ENCODE data around the gene MYADML2. TPM values are rescaled to one million over a fixed set of nuclear protein-coding genes. Genes with fewer than 3 reads are reported as not detected.
"Not testable (repeated sequence)": the region's sequence is repeated elsewhere in the genome, so short reads cannot be mapped to it uniquely, and the experiment has no call there.

Gene MYADML2
- polyA plus RNA-seq, 3 donors, result not detected

GRCh38 chr17:81961521-81962498 is 14.8 kb upstream of the MYADML2 start:
- H3K27ac ChIP-seq (ENCODE audit: low read depth, low read length), result no peak overlapping the region
- WGBS, 3 donors, result 14 to 26% (median 16%) methylated on average over 49 to 81 of the region's 82 CpGs

GRCh38 chr17:81961087-81961511 is 14.1 kb upstream of the MYADML2 start, which contains the start of gene NOTUM:
TSS of gene NOTUM (minus strand) at chr17:81961187. CDS start at chr17:81960909, 278 bp downstream.
- 0 to 1% (median 1%) methylated on average over 12 to 61 of the region's 65 CpGs for WGBS, 3 donors
- no peak within 1 kb of the TSS for H3K27ac ChIP-seq (ENCODE audit: low read depth, low read length)

- no peak overlapping the region for H3K27ac ChIP-seq (ENCODE audit: low read depth, low read length)
- 1 to 3% (median 3%) methylated on average over 72 to 96 of the region's 98 CpGs for WGBS, 3 donors
Observed at GRCh38 chr17:81960130-81960958, 13.3 kb upstream of the MYADML2 start.

DNA sequence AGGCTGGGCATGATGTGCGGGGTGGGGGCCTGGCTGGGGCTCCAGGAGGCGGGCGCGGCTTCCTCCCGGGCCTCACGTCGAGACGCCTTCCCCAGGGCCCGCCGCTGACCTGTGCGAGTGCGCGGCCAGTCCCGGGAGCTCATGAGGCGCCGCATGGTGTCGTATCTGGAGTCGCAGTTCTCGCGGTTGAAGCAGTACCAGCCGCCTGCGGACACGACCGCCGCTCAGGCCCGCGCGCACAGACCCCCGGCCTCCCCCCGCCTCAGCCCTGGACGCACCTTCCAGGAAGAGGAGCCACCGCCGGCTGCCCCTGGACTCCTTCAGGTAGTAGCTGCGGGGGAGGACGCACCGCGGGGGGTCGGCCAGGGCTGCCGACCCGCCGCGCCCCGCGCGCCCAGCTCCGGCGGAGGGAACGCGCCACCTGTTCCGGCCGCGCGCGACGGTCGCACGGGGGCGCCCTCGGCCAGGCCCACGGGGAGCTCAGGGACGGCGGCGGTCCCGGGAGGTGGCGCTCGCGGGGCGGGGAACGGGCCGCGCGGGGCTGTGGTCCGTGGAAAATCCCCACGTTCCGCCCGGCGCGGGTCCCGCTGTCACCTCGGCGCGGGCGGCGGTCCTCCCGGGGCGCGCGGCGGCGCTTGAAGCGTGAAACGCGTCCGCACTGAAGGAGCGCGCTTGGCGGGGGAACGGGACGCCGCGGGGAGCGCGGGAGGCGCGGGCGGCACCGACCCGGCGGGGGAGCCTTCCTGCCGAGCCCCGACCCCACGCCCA is 12.5 kb upstream of the MYADML2 start:
- WGBS, 3 donors, result 1 to 2% (median 2%) methylated on average over 53 to 112 of the region's 112 CpGs
- H3K27ac ChIP-seq (ENCODE audit: low read depth, low read length), result no peak overlapping the region

GRCh38 chr17:81958633-81959342 is 11.8 kb upstream of the MYADML2 start:
- no peak overlapping the region for H3K27ac ChIP-seq (ENCODE audit: low read depth, low read length)
- 57 to 64% (median 63%) methylated on average over 15 of the region's 15 CpGs for WGBS, 3 donors

DNA sequence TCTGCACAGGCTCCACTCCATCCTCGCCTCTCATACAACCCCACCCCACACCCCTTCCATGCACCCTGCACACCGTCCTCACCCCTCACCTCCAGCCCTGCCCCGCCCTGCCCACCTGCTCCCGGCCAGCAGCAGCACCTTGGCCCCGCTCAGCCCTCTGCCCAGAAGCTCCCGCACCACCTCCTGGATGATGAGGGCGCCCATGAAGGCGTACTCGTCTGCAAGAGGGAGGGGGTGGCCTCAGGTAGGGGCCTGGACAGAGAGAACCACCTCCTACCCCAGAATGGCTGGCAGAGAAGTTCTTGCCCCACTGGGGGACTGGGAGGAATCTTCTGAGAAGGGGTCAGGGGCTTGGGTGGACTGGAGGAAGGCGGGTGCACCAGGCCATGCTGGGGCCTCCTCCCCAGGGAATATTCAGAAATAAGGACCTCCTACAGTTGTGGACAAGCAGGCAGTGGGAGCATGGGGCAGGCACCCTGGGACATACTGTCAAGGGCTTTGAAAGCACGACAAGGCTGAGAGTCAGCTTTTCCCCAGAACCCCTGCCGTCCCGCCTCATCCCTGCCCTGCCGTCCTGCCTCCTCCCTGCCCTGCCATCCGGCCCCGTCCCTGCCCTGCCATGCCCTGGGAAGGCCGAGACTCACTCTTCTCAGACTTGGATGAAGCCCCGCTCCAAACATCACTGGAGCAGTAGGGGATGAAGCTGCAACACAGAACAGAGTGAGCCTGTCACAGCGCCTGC is 10.8 kb upstream of the MYADML2 start:
- 79 to 93% (median 83%) methylated on average over 17 to 19 of the region's 19 CpGs for WGBS, 3 donors

GRCh38 chr17:81956607-81957589 is 9.9 kb upstream of the MYADML2 start:
- WGBS, 3 donors, result 81 to 84% (median 82%) methylated on average over 44 to 45 of the region's 45 CpGs
- no peak overlapping the region for H3K27ac ChIP-seq (ENCODE audit: low read depth, low read length)

More for the DNA sequence above, 10.8 kb upstream of the MYADML2 start:
- no peak overlapping the region for H3K27ac ChIP-seq (ENCODE audit: low read depth, low read length)

DNA sequence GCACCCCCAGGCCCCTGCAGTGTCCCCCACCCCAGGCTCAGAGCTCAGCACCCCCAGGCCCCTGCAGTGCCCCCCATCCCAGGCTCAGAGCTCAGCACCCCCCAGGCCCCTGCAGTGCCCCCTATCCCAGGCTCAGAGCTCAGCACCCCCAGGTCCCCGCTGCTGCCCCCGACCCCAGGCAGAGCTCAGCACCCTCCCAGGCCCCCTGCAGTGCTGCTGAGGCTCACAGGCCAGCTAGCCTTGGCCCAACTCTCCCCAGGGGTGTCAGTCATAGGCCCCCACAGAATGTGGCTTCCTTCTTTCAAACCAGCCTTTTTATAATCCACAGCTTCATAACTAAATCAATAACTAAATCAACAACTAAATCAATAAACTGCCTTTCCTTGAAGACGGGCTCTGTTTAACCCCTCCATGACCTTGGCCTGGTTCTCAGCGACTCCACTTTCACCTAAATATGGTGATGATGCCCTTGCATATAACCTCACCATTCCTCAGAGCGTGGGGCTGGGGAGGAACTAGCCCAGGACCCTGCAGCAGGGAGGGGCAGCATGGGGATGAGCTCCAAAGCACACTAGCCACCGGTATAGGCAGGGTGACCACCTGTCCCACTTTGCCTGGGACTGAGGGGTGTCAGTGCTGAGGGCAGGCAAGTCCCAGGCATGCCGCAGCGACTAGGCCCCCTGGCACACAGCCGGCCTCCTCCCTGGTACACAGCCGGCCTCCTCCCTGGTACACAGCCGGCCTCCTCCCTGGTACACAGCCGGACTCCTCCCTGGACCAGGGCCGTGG is 8.9 kb upstream of the MYADML2 start:
- H3K27ac ChIP-seq (ENCODE audit: low read depth, low read length), result no peak overlapping the region
- 73 to 89% (median 89%) methylated on average over 12 to 13 of the region's 13 CpGs for WGBS, 3 donors

DNA sequence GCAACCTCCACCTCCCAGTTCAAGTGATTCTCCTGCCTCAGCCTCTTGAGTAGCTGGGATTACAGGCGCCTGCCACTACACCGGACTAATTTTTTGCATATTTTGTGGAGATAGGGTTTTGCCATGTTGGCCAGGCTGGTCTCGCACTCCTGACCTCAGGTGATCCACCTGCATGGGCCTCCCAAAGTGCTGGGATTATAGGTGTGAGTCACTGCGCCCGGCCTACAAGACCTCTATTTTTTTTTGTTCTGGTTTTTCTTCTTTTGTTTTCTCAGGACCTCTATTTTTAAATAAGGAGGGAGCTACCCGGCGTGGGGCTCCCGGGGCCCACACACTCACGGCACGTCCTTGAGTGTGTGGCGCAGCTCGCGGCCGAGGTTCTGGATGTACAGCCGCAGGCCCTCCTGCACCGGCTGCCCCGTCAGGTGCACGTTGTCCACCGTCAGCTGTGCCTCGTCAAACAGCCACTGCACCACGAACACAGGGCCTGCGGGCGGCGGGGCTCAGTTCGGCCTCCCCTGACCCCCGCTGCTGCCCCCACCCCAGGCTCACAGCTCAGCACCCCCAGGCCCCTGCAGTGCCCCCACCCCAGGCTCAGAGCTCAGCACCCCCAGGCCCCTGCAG is 8.1 kb upstream of the MYADML2 start:
- 88 to 93% (median 88%) methylated on average over 26 of the region's 26 CpGs for WGBS, 3 donors
- H3K27ac ChIP-seq (ENCODE audit: low read depth, low read length), result no peak overlapping the region

GRCh38 chr17:81954131-81955057 is 7.4 kb upstream of the MYADML2 start:
- 81 to 85% (median 85%) methylated on average over 18 to 19 of the region's 19 CpGs for WGBS, 3 donors
- H3K27ac ChIP-seq (ENCODE audit: low read depth, low read length), result no peak overlapping the region

DNA sequence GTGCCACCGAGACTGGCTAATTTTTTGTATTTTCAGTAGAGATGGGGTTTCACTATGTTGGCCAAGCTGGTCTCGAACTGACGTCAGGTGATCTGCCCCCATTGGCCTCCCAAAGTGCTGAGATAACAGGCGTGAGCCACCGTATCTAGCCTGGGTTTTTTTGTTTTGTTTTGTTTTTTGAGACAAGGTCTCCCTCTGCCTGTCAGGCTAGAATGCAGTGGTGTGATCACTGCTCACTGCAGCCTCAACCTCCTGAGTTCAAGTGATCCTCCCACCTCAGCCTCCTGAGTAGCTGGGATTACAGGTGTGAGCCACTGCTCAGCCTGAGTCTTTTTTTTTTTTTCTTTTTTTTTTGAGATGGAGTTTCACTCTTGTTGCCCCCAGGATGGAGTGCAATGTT is 6.4 kb upstream of the MYADML2 start:
- not testable (repeated sequence) for H3K27ac ChIP-seq (ENCODE audit: low read depth, low read length)
- 75 to 87% (median 75%) methylated on average over 5 of the region's 5 CpGs for WGBS, 3 donors

DNA sequence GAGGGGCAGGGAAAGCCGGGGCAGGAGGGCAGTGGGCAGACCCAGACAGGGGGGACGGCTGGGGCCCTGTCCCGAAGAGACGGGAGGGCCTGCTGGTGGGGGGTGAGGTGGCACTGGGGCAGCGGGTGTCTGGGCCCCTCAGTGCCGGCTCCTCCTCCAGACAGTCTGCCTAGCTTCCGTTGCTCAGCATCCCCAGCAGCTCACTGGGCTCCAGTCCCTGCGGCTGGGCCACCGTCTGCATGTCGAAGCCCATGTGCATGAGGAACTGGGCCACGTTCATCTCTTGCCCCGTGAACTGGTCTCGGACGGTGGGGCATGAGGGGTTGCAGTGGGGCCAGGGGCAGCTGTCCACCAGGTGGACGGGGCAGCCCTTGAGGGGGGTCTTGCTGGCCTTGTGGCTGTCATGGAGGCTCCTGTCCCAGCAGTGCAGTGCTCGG is 5.8 kb upstream of the MYADML2 start:
- 68 to 80% (median 79%) methylated on average over 16 of the region's 16 CpGs for WGBS, 3 donors

DNA sequence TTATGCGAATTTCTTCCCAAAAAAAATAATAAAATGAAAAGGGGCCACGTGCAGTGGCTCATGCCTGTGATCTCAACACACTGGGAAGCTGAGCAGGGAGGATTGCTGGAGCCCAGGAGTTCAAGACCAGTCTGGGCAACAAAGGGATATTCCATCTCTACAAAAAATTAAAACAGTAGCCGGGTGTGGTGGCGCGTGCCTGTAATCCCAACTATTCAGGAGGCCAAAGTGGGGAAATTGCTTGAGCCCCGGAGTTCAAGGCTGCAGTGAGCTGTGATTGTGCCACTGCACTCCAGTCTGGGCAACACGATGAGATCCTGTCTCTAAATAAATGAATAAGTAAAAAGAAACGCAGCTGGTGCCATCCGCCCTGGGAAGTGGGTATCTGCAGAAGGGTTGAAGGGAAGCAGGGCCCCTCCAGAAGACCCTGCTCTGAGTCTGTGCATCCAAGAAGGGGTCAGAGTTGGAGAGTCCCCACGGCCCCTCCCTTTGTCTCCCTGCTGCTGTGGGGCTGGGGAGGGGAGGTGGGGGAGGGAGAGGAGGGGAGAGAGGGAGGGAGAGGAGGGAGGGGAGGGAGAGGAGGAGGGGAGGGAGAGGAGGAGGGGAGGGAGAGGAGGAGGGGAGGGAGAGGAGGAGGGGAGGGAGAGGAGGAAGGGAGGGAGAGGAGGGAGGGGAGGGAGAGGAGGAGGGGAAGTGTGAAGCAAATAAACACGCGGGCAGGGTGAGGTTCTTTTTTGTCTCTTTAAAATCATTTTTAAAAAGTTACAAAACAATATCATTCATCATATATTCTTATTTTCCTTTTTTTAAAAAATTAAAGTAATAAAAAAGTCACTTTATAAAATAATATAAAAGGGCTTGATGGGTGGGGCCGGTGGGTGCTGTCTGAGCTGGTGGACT is 5.0 kb upstream of the MYADML2 start:
- WGBS, 3 donors, result 47 to 55% (median 48%) methylated on average over 12 to 13 of the region's 13 CpGs
- no peak overlapping the region for H3K27ac ChIP-seq (ENCODE audit: low read depth, low read length)

More for the DNA sequence above, 5.8 kb upstream of the MYADML2 start:
- H3K27ac ChIP-seq (ENCODE audit: low read depth, low read length), result no peak overlapping the region

All from adipose tissue (tissue), 3 donors.